Duodenal mucosa (tissue), 2 donors: ENCODE results near the gene ANKS1A.

Experiments
- H3K27ac ChIP-seq: one replicate; pipeline ENCODE4 v1.7.0; 2013; ENCODE audit warnings: low read depth, low read length
- H3K27me3 ChIP-seq, 2 donors: one replicate each; pipeline ENCODE4 v1.7.0; 2013; ENCODE audit warnings: low read length in 2 of 2, control low read depth in 1 of 2; ENCODE audit not compliant: insufficient read depth in 2 of 2, control insufficient read depth in 1 of 2
- H3K36me3 ChIP-seq, 2 donors: one replicate each; pipeline ENCODE4 v1.7.0; 2013; ENCODE audit warnings: low read length in 2 of 2, control low read depth in 1 of 2; ENCODE audit not compliant: insufficient read depth in 2 of 2, control insufficient read depth in 1 of 2
- H3K4me1 ChIP-seq, 2 donors: one replicate each; pipeline ENCODE4 v1.7.0; 2013; ENCODE audit warnings: low read length in 2 of 2, control low read depth in 1 of 2; ENCODE audit not compliant: insufficient read depth in 2 of 2, control insufficient read depth in 1 of 2
- H3K4me3 ChIP-seq, 2 donors: one replicate each; pipeline ENCODE4 v1.7.0; 2013; ENCODE audit warnings: low read length in 2 of 2, low read depth in 1 of 2
- H3K9ac ChIP-seq, 2 donors: one replicate each; pipeline ENCODE4 v1.7.0; 2013; ENCODE audit warnings: low read length in 2 of 2, low read depth in 1 of 2
- H3K9me3 ChIP-seq, 2 donors: one replicate each; pipeline ENCODE4 v1.7.0; 2013; ENCODE audit warnings: low read length in 2 of 2, control low read depth in 1 of 2; ENCODE audit not compliant: control insufficient read depth in 1 of 2

The ANKS1A gene

GRCh38 chr6:35049156-35049735 is 160.2 kb downstream of the ANKS1A start:
- Histone ChIP-seq H3K27me3 (no peaks in the 10 kb centered on the region), H3K4me1 (peaks cover 60 to 63% of the 10 kb centered on the region in 2 donors), H3K27ac (peak overlapping the region; percentile 54), H3K4me3 (no peak overlapping the region), H3K9me3 (no peaks in the 10 kb centered on the region), H3K36me3 (peaks cover 10 to 24% of the 10 kb centered on the region in 2 donors), H3K9ac (peak overlapping the region in 1 of 2 donors; percentile 33)

GRCh38 chr6:35049900-35050756 is 161.1 kb downstream of the ANKS1A start:
- H3K9me3 ChIP-seq = no peaks in the 10 kb centered on the region
- peaks cover 54 to 55% of the 10 kb centered on the region in 2 donors for H3K4me1 ChIP-seq
- peak overlapping the region; percentile 54 for H3K27ac ChIP-seq
- H3K4me3 ChIP-seq = no peak overlapping the region
- peaks cover 9 to 31% of the 10 kb centered on the region in 2 donors for H3K36me3 ChIP-seq
- no peak overlapping the region for H3K9ac ChIP-seq
- H3K27me3 ChIP-seq = no peaks in the 10 kb centered on the region

GRCh38 chr6:35050757-35051330 is 161.8 kb downstream of the ANKS1A start:
- peaks cover 47 to 50% of the 10 kb centered on the region in 2 donors for H3K4me1 ChIP-seq

GRCh38 chr6:35051396-35051795 is 162.3 kb downstream of the ANKS1A start:
- H3K9ac ChIP-seq = no peak overlapping the region

More at GRCh38 chr6:35050757-35051330, 161.8 kb downstream of the ANKS1A start:
- H3K27ac ChIP-seq = peak overlapping the region; percentile 17
- no peak overlapping the region for H3K9ac ChIP-seq
- H3K9me3 ChIP-seq = no peaks in the 10 kb centered on the region
- peaks cover 12 to 34% of the 10 kb centered on the region in 2 donors for H3K36me3 ChIP-seq
- H3K27me3 ChIP-seq = no peaks in the 10 kb centered on the region
- no peak overlapping the region for H3K4me3 ChIP-seq

GRCh38 chr6:35051997-35052583 is 163.0 kb downstream of the ANKS1A start:
- Histone ChIP-seq H3K27me3 (no peaks in the 10 kb centered on the region), H3K27ac (no peak overlapping the region), H3K9ac (no peak overlapping the region), H3K36me3 (peaks cover 13 to 43% of the 10 kb centered on the region in 2 donors), H3K4me3 (no peak overlapping the region), H3K9me3 (no peaks in the 10 kb centered on the region), H3K4me1 (peaks cover 35 to 38% of the 10 kb centered on the region in 2 donors)

More at GRCh38 chr6:35051396-35051795, 162.3 kb downstream of the ANKS1A start:
- Histone ChIP-seq H3K4me1 (peaks cover 42 to 45% of the 10 kb centered on the region in 2 donors), H3K27ac (no peak overlapping the region), H3K4me3 (no peak overlapping the region), H3K9me3 (no peaks in the 10 kb centered on the region), H3K36me3 (peaks cover 13 to 36% of the 10 kb centered on the region in 2 donors), H3K27me3 (no peaks in the 10 kb centered on the region)

GRCh38 chr6:35052694-35053565 is 163.9 kb downstream of the ANKS1A start:
- Histone ChIP-seq H3K27ac (no peak overlapping the region), H3K4me1 (peaks cover 26 to 30% of the 10 kb centered on the region in 2 donors), H3K9ac (no peak overlapping the region)

GRCh38 chr6:35053701-35054100 is 164.6 kb downstream of the ANKS1A start:
- Histone ChIP-seq H3K4me1 (peaks cover 21 to 22% of the 10 kb centered on the region in 2 donors), H3K27me3 (no peaks in the 10 kb centered on the region), H3K36me3 (peaks cover 15 to 58% of the 10 kb centered on the region in 2 donors), H3K9me3 (no peaks in the 10 kb centered on the region), H3K27ac (no peak overlapping the region), H3K9ac (no peak overlapping the region), H3K4me3 (no peak overlapping the region)

More at GRCh38 chr6:35052694-35053565, 163.9 kb downstream of the ANKS1A start:
- H3K36me3 ChIP-seq = peaks cover 13 to 52% of the 10 kb centered on the region in 2 donors
- H3K4me3 ChIP-seq = no peak overlapping the region
- no peaks in the 10 kb centered on the region for H3K27me3 ChIP-seq
- H3K9me3 ChIP-seq = no peaks in the 10 kb centered on the region

- no peak overlapping the region for H3K9ac ChIP-seq
- no peak overlapping the region for H3K4me3 ChIP-seq
- no peaks in the 10 kb centered on the region for H3K27me3 ChIP-seq
- H3K36me3 ChIP-seq = peaks cover 15 to 58% of the 10 kb centered on the region in 2 donors
- no peaks in the 10 kb centered on the region for H3K9me3 ChIP-seq
- no peak overlapping the region for H3K27ac ChIP-seq
- peaks cover 16 to 17% of the 10 kb centered on the region in 2 donors for H3K4me1 ChIP-seq
Measured at GRCh38 chr6:35054106-35054742, 165.2 kb downstream of the ANKS1A start.

GRCh38 chr6:35054743-35055130 is 165.7 kb downstream of the ANKS1A start:
- Histone ChIP-seq H3K27ac (no peak overlapping the region), H3K4me1 (peaks cover 11 to 12% of the 10 kb centered on the region in 2 donors), H3K27me3 (no peaks in the 10 kb centered on the region), H3K9me3 (no peaks in the 10 kb centered on the region), H3K9ac (no peak overlapping the region), H3K4me3 (no peak overlapping the region), H3K36me3 (peaks cover 15 to 63% of the 10 kb centered on the region in 2 donors)
